ENCODE measurements around the gene RINT1. TPM values are rescaled to one million over a fixed set of nuclear protein-coding genes. Genes with fewer than 3 reads are reported as not detected.

RINT1 gene
- total and polyA plus RNA-seq, 2 of the 13 experiments (the other 11 are each of a cell fraction or from before 2014, with no cell fraction given), result 14.7 to 19.3 TPM

DNA sequence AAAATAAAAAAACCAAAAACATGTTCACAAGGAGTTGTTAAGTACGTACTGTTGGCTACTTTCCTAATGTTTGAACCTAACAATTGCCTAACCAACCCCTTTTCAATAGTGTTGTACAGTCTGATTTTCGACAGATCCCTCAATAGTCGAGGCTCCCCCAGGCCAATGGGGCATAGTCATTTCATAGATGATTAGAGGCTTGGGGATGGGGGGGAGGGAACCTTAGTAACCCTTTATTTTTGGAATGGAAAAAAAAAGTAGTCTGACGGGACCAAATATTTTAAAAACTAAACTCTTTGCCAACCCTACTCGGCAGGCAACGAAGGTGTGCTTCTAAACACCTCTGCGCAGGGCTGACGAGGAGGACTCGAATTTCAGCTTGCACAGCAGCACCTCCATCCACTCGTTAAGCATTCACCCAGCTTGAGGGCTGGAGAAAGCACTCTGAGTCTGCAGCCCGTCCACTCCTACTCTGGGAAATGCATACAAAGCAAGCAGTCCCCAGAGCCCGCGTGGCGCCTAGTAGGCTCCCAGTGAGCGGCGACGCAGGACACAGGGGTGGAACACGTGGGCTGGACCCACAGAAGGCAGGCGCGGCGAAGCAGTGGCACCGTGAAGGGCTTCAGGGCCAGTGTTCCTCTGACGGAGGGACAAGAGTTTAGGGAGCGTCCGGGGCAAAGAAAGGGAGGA lies 10.8 kb upstream of the RINT1 start (continued):
- TF ChIP-seq, protein P1, sequence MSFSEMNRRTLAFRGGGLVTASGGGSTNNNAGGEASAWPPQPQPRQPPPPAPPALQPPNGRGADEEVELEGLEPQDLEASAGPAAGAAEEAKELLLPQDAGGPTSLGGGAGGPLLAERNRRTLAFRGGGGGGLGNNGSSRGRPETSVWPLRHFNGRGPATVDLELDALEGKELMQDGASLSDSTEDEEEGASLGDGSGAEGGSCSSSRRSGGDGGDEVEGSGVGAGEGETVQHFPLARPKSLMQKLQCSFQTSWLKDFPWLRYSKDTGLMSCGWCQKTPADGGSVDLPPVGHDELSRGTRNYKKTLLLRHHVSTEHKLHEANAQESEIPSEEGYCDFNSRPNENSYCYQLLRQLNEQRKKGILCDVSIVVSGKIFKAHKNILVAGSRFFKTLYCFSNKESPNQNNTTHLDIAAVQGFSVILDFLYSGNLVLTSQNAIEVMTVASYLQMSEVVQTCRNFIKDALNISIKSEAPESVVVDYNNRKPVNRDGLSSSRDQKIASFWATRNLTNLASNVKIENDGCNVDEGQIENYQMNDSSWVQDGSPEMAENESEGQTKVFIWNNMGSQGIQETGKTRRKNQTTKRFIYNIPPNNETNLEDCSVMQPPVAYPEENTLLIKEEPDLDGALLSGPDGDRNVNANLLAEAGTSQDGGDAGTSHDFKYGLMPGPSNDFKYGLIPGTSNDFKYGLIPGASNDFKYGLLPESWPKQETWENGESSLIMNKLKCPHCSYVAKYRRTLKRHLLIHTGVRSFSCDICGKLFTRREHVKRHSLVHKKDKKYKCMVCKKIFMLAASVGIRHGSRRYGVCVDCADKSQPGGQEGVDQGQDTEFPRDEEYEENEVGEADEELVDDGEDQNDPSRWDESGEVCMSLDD (CRISPR knock-in tag; IDR thresholded peaks at IDR 0.05; ENCODE audit: borderline replicate concordance), result no peak
- TF ChIP-seq CHD2 (IDR thresholded peaks at IDR 0.05; ENCODE audit: low read depth, low read length), result no peak
- no peak for TF ChIP-seq ZNF556 (CRISPR knock-in tag; IDR thresholded peaks at IDR 0.05; ENCODE audit: borderline replicate concordance)
- no peak for TF ChIP-seq AGO2 (optimal IDR thresholded peaks at IDR 0.05; ENCODE audit: low read depth, low read length)
- TF ChIP-seq ZIK1 (CRISPR knock-in tag; IDR thresholded peaks at IDR 0.05; ENCODE audit: borderline replicate concordance, low read depth), result no peak
- TF ChIP-seq SP5 (CRISPR knock-in tag; IDR thresholded peaks at IDR 0.05; ENCODE audit: borderline replicate concordance, low read depth), result no peak
- TF ChIP-seq, protein P2, sequence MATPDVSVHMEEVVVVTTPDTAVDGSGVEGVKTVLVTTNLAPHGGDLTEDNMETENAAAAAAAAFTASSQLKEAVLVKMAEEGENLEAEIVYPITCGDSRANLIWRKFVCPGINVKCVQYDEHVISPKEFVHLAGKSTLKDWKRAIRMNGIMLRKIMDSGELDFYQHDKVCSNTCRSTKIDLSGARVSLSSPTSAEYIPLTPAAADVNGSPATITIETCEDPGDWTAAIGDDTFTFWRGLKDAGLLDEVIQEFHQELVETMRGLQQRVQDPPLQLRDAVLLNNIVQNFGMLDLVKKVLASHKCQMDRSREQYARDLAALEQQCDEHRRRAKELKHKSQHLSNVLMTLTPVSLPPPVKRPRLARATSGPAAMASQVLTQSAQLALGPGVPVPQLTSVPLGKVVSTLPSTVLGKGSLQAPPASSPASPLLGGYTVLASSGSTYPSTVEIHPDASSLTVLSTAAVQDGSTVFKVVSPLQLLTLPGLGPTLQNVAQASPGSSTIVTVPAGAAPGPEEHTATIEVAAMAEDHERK (CRISPR knock-in tag; IDR thresholded peaks at IDR 0.05; ENCODE audit: low read depth), result no peak
- TF ChIP-seq DPF2 (CRISPR knock-in tag; IDR thresholded peaks at IDR 0.05; ENCODE audit: borderline replicate concordance, low read depth), result no peak
- no peak for TF ChIP-seq SMAD9 (CRISPR knock-in tag; IDR thresholded peaks at IDR 0.05)
- TF ChIP-seq ZNF468 (CRISPR knock-in tag; IDR thresholded peaks at IDR 0.05), result no peak
- no peak; the same call in 1 of the 2 replicates for TF ChIP-seq ZSCAN29 (CRISPR knock-in tag; conservative IDR thresholded peaks at IDR 0.05)
- no peak for TF ChIP-seq ZNF713 (CRISPR knock-in tag; IDR thresholded peaks at IDR 0.05)
- TF ChIP-seq E2F5 (CRISPR knock-in tag; conservative IDR thresholded peaks at IDR 0.05), result 0 out of 2 replicates have a peak, but pooled peaks have one; percentile 8
- TF ChIP-seq ADNP (CRISPR knock-in tag; IDR thresholded peaks at IDR 0.05), result no peak
- no peak for TF ChIP-seq SOX5 (CRISPR knock-in tag; IDR thresholded peaks at IDR 0.05; ENCODE audit: borderline replicate concordance)
- no peak for TF ChIP-seq ZMYM4 (CRISPR knock-in tag; IDR thresholded peaks at IDR 0.05)
- no peak for TF ChIP-seq NFE2L2 (IDR thresholded peaks at IDR 0.05; ENCODE audit: low read length)
- no peak for TF ChIP-seq ZNF343 (CRISPR knock-in tag; IDR thresholded peaks at IDR 0.05)
- peak; percentile 26; the same call in 1 of the 2 replicates for TF ChIP-seq ZNF430 (CRISPR knock-in tag; IDR thresholded peaks at IDR 0.05)
- no peak for TF ChIP-seq ZFP91 (CRISPR knock-in tag; IDR thresholded peaks at IDR 0.05; ENCODE audit: borderline replicate concordance)
- TF ChIP-seq ETV5 (CRISPR knock-in tag; IDR thresholded peaks at IDR 0.05; ENCODE audit: borderline replicate concordance), result no peak
- no peak for TF ChIP-seq THYN1 (CRISPR knock-in tag; IDR thresholded peaks at IDR 0.05; ENCODE audit: borderline replicate concordance, low read depth)
- TF ChIP-seq GLMP (CRISPR knock-in tag; IDR thresholded peaks at IDR 0.05; ENCODE audit: borderline replicate concordance), result no peak
